ENCODE data around the gene PRKCE. TPM values are rescaled to one million over a fixed set of nuclear protein-coding genes. Genes with fewer than 3 reads are reported as not detected.

Gene PRKCE
- polyA plus RNA-seq, 3 donors, result 1.3 to 7.7 (median 2.3) TPM

DNA sequence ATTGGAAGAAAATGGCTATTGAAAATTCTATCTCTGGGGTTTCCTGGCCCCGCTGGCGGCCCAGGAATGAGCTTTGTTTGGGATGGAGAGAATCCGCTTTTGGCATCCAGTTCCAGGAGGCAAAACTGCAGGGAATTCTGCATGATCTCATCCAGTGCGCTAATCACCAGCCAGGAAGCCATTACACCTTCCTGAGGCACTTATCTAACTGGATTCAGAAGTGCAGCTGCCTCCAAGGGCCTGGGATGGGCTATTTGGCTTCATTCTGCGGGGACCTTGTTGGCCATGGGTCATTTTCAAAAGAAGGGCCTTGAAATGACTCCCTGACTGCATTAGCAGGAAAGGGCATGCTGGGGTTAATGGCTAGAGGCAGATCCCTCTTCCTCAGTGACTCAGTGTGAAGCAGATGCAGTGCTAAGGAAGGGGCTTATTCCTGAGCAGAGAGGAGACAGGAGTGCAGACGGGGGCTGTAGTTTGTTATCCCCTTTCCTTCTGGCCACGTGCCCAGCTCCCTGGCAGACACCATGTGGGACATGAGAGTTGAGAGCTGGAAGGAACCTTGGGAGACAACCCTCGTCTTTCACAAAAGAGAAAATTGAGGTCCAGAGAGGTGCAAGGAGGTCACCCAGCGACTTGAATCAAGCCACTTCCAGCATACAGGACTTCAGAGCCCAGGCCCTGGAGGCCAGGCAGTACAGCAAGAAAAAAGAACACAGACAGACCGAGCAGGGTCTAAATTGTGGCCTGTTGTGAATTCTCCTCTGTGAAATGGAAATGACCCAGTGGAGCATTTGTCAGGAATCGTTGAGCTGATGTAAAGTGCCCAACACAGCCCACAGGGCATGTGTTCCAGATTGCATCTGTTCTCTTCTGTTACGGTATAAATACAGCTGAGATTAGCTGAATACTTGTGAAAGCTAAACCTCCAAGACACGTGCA, 161.8 kb downstream of the PRKCE start:
- 91% methylated on average over 10 of the region's 13 CpGs for WGBS (ENCODE audit: insufficient coverage)
- no peaks in the 10 kb centered on the region for H3K9me3 ChIP-seq (replicated peaks in 1 of 2; ENCODE audit: control insufficient read depth in 1 of 2, insufficient read depth in 1 of 2, low read length in 2 of 2)
- H3K79me2 ChIP-seq (ENCODE audit: insufficient read depth, low read length), result no peaks in the 10 kb centered on the region
- H3K27me3 ChIP-seq (ENCODE audit: control insufficient read depth in 2 of 2, insufficient read depth in 2 of 2, low read length in 2 of 2), result no peaks in the 10 kb centered on the region
- no peak overlapping the region for H3K9ac ChIP-seq (ENCODE audit: insufficient read depth, low read length, poor library complexity, severe bottlenecking)
- no peak overlapping the region for H3K27ac ChIP-seq (ENCODE audit: low read depth in 1 of 2, low read length in 2 of 2)
- Mint-ChIP-seq H3K36me3 (peaks cover 0 to 2% of the 10 kb centered on the region in 2 donors), H3K4me1 (peaks cover 8% of the 10 kb centered on the region), H3K9me3 (no peaks in the 10 kb centered on the region), H3K27ac (no peak overlapping the region), H3K27me3 (ENCODE audit: low read depth in 3 of 3) (no peaks in the 10 kb centered on the region), H3K4me3 (no peak overlapping the region)
- no peak for DNase-seq
- no peak overlapping the region for H3K4me2 ChIP-seq (replicated peaks; ENCODE audit: extremely low read depth, low read length, poor library complexity, severe bottlenecking)
- intact Hi-C loops (cut with micrococcal nuclease), result no loop called here
- TF ChIP-seq, protein P1, sequence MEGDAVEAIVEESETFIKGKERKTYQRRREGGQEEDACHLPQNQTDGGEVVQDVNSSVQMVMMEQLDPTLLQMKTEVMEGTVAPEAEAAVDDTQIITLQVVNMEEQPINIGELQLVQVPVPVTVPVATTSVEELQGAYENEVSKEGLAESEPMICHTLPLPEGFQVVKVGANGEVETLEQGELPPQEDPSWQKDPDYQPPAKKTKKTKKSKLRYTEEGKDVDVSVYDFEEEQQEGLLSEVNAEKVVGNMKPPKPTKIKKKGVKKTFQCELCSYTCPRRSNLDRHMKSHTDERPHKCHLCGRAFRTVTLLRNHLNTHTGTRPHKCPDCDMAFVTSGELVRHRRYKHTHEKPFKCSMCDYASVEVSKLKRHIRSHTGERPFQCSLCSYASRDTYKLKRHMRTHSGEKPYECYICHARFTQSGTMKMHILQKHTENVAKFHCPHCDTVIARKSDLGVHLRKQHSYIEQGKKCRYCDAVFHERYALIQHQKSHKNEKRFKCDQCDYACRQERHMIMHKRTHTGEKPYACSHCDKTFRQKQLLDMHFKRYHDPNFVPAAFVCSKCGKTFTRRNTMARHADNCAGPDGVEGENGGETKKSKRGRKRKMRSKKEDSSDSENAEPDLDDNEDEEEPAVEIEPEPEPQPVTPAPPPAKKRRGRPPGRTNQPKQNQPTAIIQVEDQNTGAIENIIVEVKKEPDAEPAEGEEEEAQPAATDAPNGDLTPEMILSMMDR (IDR thresholded peaks at IDR 0.05), result no peak
- H4K20me1 ChIP-seq (ENCODE audit: insufficient read depth, low read length), result peaks cover 9% of the 10 kb centered on the region
- no peaks in the 10 kb centered on the region for H3K4me1 ChIP-seq (ENCODE audit: control insufficient read depth in 1 of 2, insufficient read depth in 2 of 2, low read length in 2 of 2)
- H3K36me3 ChIP-seq (replicated peaks in 1 of 2; ENCODE audit: control insufficient read depth in 1 of 2, insufficient read depth in 2 of 2, low read length in 2 of 2), result no peaks in the 10 kb centered on the region
- no peak overlapping the region for H2AFZ ChIP-seq (ENCODE audit: insufficient read depth, low read depth, low read length, poor library complexity, severe bottlenecking)
- no peak overlapping the region for H3K4me3 ChIP-seq (replicated peaks in 1 of 3; ENCODE audit: low read depth in 2 of 3, low read length in 3 of 3)

DNA sequence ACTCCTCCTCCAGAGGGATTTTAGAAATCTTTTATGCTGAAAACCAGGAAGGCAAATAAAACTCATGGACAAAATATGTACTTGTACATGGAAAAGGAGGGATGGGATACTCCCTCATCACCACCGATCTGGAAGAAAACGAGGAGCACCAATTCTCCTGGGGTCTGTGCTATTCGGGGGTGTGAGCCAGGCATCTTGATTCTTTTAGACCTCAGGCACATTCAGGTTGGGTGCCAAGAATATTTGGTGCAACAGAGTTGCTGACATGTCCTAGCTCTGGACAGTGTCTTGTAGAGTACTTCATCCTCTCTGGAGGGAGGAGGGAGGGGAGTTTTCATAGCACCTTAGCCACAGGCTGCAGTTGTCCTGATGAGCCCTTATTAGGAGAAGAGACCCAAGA, 163.0 kb downstream of the PRKCE start:
- Histone ChIP-seq H3K79me2 (ENCODE audit: insufficient read depth, low read length) (no peaks in the 10 kb centered on the region), H3K9me3 (replicated peaks in 1 of 2; ENCODE audit: control insufficient read depth in 1 of 2, insufficient read depth in 1 of 2, low read length in 2 of 2) (no peaks in the 10 kb centered on the region), H3K27ac (ENCODE audit: low read depth in 1 of 2, low read length in 2 of 2) (no peak overlapping the region), H3K4me2 (replicated peaks; ENCODE audit: extremely low read depth, low read length, poor library complexity, severe bottlenecking) (no peak overlapping the region), H3K27me3 (ENCODE audit: control insufficient read depth in 2 of 2, insufficient read depth in 2 of 2, low read length in 2 of 2) (no peaks in the 10 kb centered on the region), H4K20me1 (ENCODE audit: insufficient read depth, low read length) (peaks cover 9% of the 10 kb centered on the region), H3K9ac (ENCODE audit: insufficient read depth, low read length, poor library complexity, severe bottlenecking) (no peak overlapping the region), H3K4me1 (ENCODE audit: control insufficient read depth in 1 of 2, insufficient read depth in 2 of 2, low read length in 2 of 2) (no peaks in the 10 kb centered on the region), H2AFZ (ENCODE audit: insufficient read depth, low read depth, low read length, poor library complexity, severe bottlenecking) (no peak overlapping the region), H3K36me3 (replicated peaks in 1 of 2; ENCODE audit: control insufficient read depth in 1 of 2, insufficient read depth in 2 of 2, low read length in 2 of 2) (no peaks in the 10 kb centered on the region), H3K4me3 (replicated peaks in 1 of 3; ENCODE audit: low read depth in 2 of 3, low read length in 3 of 3) (no peak overlapping the region)
- Mint-ChIP-seq H3K27ac (peak overlapping the region in 1 of 7 donors; percentile 66), H3K9me3 (no peaks in the 10 kb centered on the region), H3K36me3 (peaks cover 0 to 2% of the 10 kb centered on the region in 2 donors), H3K4me1 (peaks cover 8% of the 10 kb centered on the region), H3K4me3 (no peak overlapping the region), H3K27me3 (ENCODE audit: low read depth in 3 of 3) (no peaks in the 10 kb centered on the region)
- 100% methylated on average over 1 of the region's 3 CpGs for whole genome bisulfite sequencing (ENCODE audit: insufficient coverage)
- DNase-seq, result no peak
- intact Hi-C loops (cut with micrococcal nuclease), result no loop called here
- TF ChIP-seq, protein P1 (IDR thresholded peaks at IDR 0.05), result no peak
